Measurements from ENCODE around the gene ACER3.
"Not testable (repeated sequence)": the region's sequence is repeated elsewhere in the genome, so short reads cannot be mapped to it uniquely, and the experiment has no call there.

DNA sequence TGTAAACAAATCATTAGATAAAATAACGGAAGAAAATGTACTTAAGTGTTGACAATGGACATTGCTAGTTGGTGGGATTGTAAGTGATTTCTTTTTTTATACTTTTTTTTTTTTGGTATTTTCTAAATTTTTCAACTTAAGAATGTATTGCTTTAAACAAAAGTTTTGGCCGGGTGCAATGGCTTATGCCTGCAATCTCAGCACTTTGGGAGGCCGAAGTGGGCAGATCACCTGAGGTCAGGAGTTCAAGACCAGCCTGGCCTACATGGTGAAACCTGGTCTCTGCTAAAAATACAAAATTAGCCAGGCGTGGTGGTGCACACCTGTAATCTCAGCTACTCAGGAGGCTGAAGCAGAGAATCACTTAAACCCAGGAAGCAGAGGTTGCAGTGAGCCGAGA, 5.0 kb upstream of the ACER3 start:
- TF ChIP-seq, protein P1, sequence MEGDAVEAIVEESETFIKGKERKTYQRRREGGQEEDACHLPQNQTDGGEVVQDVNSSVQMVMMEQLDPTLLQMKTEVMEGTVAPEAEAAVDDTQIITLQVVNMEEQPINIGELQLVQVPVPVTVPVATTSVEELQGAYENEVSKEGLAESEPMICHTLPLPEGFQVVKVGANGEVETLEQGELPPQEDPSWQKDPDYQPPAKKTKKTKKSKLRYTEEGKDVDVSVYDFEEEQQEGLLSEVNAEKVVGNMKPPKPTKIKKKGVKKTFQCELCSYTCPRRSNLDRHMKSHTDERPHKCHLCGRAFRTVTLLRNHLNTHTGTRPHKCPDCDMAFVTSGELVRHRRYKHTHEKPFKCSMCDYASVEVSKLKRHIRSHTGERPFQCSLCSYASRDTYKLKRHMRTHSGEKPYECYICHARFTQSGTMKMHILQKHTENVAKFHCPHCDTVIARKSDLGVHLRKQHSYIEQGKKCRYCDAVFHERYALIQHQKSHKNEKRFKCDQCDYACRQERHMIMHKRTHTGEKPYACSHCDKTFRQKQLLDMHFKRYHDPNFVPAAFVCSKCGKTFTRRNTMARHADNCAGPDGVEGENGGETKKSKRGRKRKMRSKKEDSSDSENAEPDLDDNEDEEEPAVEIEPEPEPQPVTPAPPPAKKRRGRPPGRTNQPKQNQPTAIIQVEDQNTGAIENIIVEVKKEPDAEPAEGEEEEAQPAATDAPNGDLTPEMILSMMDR (IDR thresholded peaks at IDR 0.05), result not testable (repeated sequence)
- TF ChIP-seq POLR2A (IDR thresholded peaks at IDR 0.05), result not testable (repeated sequence)
